C4-2B (cell line): ENCODE results near the gene DAPK1.

ENCODE experiments used
- H3K27ac ChIP-seq: fragments of 450-650 bp; 2 replicates; pipeline ENCODE4 v1.5.1; 2017
- CTCF ChIP-seq: fragments of 450-650 bp; conservative IDR thresholded peaks from 2 replicates; pipeline ENCODE4 v1.5.1; 2017; ENCODE audit warnings: mild to moderate bottlenecking
- ZFX ChIP-seq: fragments of 450-650 bp; IDR thresholded peaks from 2 replicates; pipeline ENCODE4 v1.6.1; 2017

DAPK1 gene

GRCh38 chr9:87665505-87665904 lies 167.8 kb downstream of the DAPK1 start:
- H3K27ac ChIP-seq = no peak overlapping the region
- TF ChIP-seq ZFX = no peak
- TF ChIP-seq CTCF = no peak

- no peak overlapping the region for H3K27ac ChIP-seq
- TF ChIP-seq CTCF (no peak; the same call in 1 of the 2 replicates), ZFX (no peak)
These were observed 169.6 kb downstream of the DAPK1 start for GRCh38 chr9:87667164-87667738.

GRCh38 chr9:87668222-87668621 lies 170.6 kb downstream of the DAPK1 start:
- no peak overlapping the region for H3K27ac ChIP-seq
- TF ChIP-seq ZFX = no peak
- no peak for TF ChIP-seq CTCF

GRCh38 chr9:87668722-87669121 lies 171.1 kb downstream of the DAPK1 start:
- H3K27ac ChIP-seq = no peak overlapping the region
- no peak for TF ChIP-seq CTCF
- no peak for TF ChIP-seq ZFX

GRCh38 chr9:87670572-87671264 lies 173.1 kb downstream of the DAPK1 start:
- no peak overlapping the region for H3K27ac ChIP-seq
- TF ChIP-seq CTCF (no peak), ZFX (no peak)

- no peak for TF ChIP-seq ZFX
- no peak for TF ChIP-seq CTCF
- no peak overlapping the region for H3K27ac ChIP-seq
These were observed 173.8 kb downstream of the DAPK1 start for GRCh38 chr9:87671478-87671877.

- H3K27ac ChIP-seq = no peak overlapping the region
- TF ChIP-seq ZFX = no peak
- no peak for TF ChIP-seq CTCF
These were observed 174.3 kb downstream of the DAPK1 start for GRCh38 chr9:87671925-87672324.
